Neural progenitor cell (in vitro differentiated cells): ENCODE results near the gene ZNF469. TPM values are rescaled to one million over a fixed set of nuclear protein-coding genes. Genes with fewer than 3 reads are reported as not detected.

Experiments
- DNase-seq: peaks from one replicate; pipeline ENCODE4 v3.0.0-alpha.2; 2016; ENCODE audit warnings: low spot score
- H2AFZ ChIP-seq: fragments of 200-600 bp; sonication (generic); replicated peaks from 2 replicates; pipeline ENCODE4 v1.6.1; 2016; ENCODE audit warnings: antibody characterized with exemption
- H3F3A ChIP-seq: fragments of 200-600 bp; sonication (generic); 2 replicates; pipeline ENCODE4 v1.6.1; 2016; ENCODE audit warnings: antibody characterized with exemption, low read depth
- H3K27ac ChIP-seq: fragments of 200-600 bp; sonication (generic); 2 replicates; pipeline ENCODE4 v1.5.1; 2016; ENCODE audit warnings: mild to moderate bottlenecking
- H3K27me3 ChIP-seq: fragments of 200-600 bp; sonication (generic); 2 replicates; pipeline ENCODE4 v1.6.1; 2016; ENCODE audit warnings: mild to moderate bottlenecking, moderate library complexity
- H3K36me3 ChIP-seq: fragments of 200-600 bp; sonication (generic); 2 replicates; pipeline ENCODE4 v1.5.1; 2016
- H3K4me1 ChIP-seq: fragments of 200-600 bp; sonication (generic); 2 replicates; pipeline ENCODE4 v1.6.1; 2016; ENCODE audit warnings: mixed run types
- H3K4me2 ChIP-seq: fragments of 200-600 bp; sonication (generic); 2 replicates; pipeline ENCODE4 v1.6.1; 2016
- H3K4me3 ChIP-seq: fragments of 200-600 bp; sonication (generic); 2 replicates; pipeline ENCODE4 v1.5.1; 2016
- H3K79me2 ChIP-seq: fragments of 200-600 bp; sonication (generic); 2 replicates; pipeline ENCODE4 v1.6.1; 2016; ENCODE audit warnings: low read depth
- H3K9ac ChIP-seq: fragments of 200-600 bp; sonication (generic); 2 replicates; pipeline ENCODE4 v1.6.1; 2016
- H3K9me3 ChIP-seq: fragments of 200-600 bp; sonication (generic); 2 replicates; pipeline ENCODE4 v1.5.1; 2016; ENCODE audit warnings: low read depth
- H4K20me1 ChIP-seq: fragments of 200-600 bp; sonication (generic); 2 replicates; pipeline ENCODE4 v1.6.1; 2016; ENCODE audit warnings: low read depth
- H3K27ac Mint-ChIP-seq: 3 replicates; pipeline ENCODE4 v1.8.0; 2021; ENCODE audit warnings: mixed read lengths
- H3K27me3 Mint-ChIP-seq: 2 replicates; pipeline ENCODE4 v1.8.0; 2022; ENCODE audit warnings: low read depth, mild to moderate bottlenecking, inconsistent platforms, moderate library complexity, mixed read lengths; ENCODE audit not compliant: insufficient read depth
- H3K36me3 Mint-ChIP-seq: 3 replicates; pipeline ENCODE4 v1.8.0; 2021; ENCODE audit warnings: mixed read lengths
- H3K4me1 Mint-ChIP-seq: 3 replicates; pipeline ENCODE4 v1.8.0; 2021; ENCODE audit warnings: mixed read lengths
- H3K4me3 Mint-ChIP-seq: 3 replicates; pipeline ENCODE4 v1.8.0; 2021; ENCODE audit warnings: mild to moderate bottlenecking, moderate library complexity, mixed read lengths
- H3K9me3 Mint-ChIP-seq: 3 replicates; pipeline ENCODE4 v1.8.0; 2020; ENCODE audit warnings: mixed read lengths
- CTCF ChIP-seq: fragments of 200-600 bp; sonication (generic); IDR thresholded peaks from 2 replicates; pipeline ENCODE4 v1.5.1; 2017; ENCODE audit warnings: antibody characterized with exemption, mild to moderate bottlenecking
- EZH2 ChIP-seq: fragments of 200-600 bp; sonication (generic); IDR thresholded peaks from 2 replicates; pipeline ENCODE4 v1.6.1; 2017; ENCODE audit warnings: antibody characterized with exemption, mild to moderate bottlenecking, moderate library complexity
- EZH2phosphoT487 ChIP-seq: fragments of 200-600 bp; sonication (generic); IDR thresholded peaks from 2 replicates; pipeline ENCODE4 v1.6.1; 2017; ENCODE audit warnings: antibody characterized with exemption
- total RNA-seq: library from RNA; depleted of rRNA; stranded (reverse); fragments of >200 nt; gene quantifications from 2 replicates; pipeline ENCODE4 v1.2.3, GENCODE V29; 2015; ENCODE audit warnings: low replicate concordance

ZNF469 gene
- total RNA-seq, 1 donor from 2014 or later = 0.02 TPM

DNA sequence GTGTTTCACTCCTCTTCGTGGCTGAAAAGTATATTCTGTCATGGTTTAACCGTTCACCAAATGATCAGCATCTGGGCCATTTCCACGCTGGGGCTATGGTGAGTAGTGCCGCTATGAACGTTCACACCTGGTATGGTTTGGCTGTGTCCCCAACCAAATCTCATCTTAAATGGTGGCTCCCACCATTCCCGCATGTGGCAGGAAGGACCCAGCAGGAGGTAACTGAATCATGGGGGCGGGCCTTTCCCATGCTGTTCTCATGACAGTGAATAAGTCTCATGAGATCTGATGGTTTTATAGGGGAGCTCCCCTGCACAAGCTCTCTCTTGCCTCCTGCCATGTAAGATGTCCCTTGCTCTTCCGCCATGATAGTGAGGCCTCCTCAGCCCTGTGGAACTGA, 45.7 kb upstream of the ZNF469 start:
- Mint-ChIP-seq H3K4me1 (no peaks in the 10 kb centered on the region), H3K27me3 (peaks cover 10% of the 10 kb centered on the region), H3K27ac (no peak overlapping the region), H3K4me3 (no peak overlapping the region), H3K9me3 (peaks cover 4% of the 10 kb centered on the region), H3K36me3 (no peaks in the 10 kb centered on the region)
- no peak for DNase-seq
- TF ChIP-seq EZH2phosphoT487 = no peak
- no peak for TF ChIP-seq EZH2
- TF ChIP-seq CTCF = no peak
- H3K4me1 ChIP-seq = no peaks in the 10 kb centered on the region
- no peaks in the 10 kb centered on the region for H4K20me1 ChIP-seq
- H3K4me2 ChIP-seq = no peak overlapping the region
- no peaks in the 10 kb centered on the region for H3K36me3 ChIP-seq
- H3K27me3 ChIP-seq = no peaks in the 10 kb centered on the region
- H3K79me2 ChIP-seq = no peaks in the 10 kb centered on the region
- H3K9ac ChIP-seq = no peak overlapping the region
- H3K4me3 ChIP-seq = no peak overlapping the region
- no peak overlapping the region for H3K27ac ChIP-seq
- peaks cover 8% of the 10 kb centered on the region for H3F3A ChIP-seq
- H3K9me3 ChIP-seq = no peaks in the 10 kb centered on the region
- H2AFZ ChIP-seq = no peak overlapping the region

- Histone ChIP-seq H4K20me1 (no peaks in the 10 kb centered on the region), H2AFZ (no peak overlapping the region)
Measured at GRCh38 chr16:88337538-88337937, 45.2 kb upstream of the ZNF469 start.

GRCh38 chr16:88338111-88338510, 44.6 kb upstream of the ZNF469 start:
- H3K27me3 Mint-ChIP-seq = peaks cover 10% of the 10 kb centered on the region
- H2AFZ ChIP-seq = no peak overlapping the region
- H3K4me3 ChIP-seq = no peak overlapping the region
- TF ChIP-seq CTCF (no peak), EZH2 (no peak), EZH2phosphoT487 (no peak)
- H3K4me2 ChIP-seq = no peak overlapping the region
- no peak overlapping the region for H3K27ac Mint-ChIP-seq
- H3K27ac ChIP-seq = no peak overlapping the region
- no peaks in the 10 kb centered on the region for H3K9me3 ChIP-seq
- H3K27me3 ChIP-seq = no peaks in the 10 kb centered on the region
- no peaks in the 10 kb centered on the region for H3K4me1 Mint-ChIP-seq
- no peak overlapping the region for H3K4me3 Mint-ChIP-seq
- no peak for DNase-seq
- no peaks in the 10 kb centered on the region for H3K36me3 Mint-ChIP-seq
- H3K4me1 ChIP-seq = no peaks in the 10 kb centered on the region
- H3K9ac ChIP-seq = no peak overlapping the region
- H3K36me3 ChIP-seq = no peaks in the 10 kb centered on the region
- peaks cover 5% of the 10 kb centered on the region for H3K9me3 Mint-ChIP-seq
- no peaks in the 10 kb centered on the region for H3K79me2 ChIP-seq
- peaks cover 8% of the 10 kb centered on the region for H3F3A ChIP-seq
- no peaks in the 10 kb centered on the region for H4K20me1 ChIP-seq

More at GRCh38 chr16:88337538-88337937, 45.2 kb upstream of the ZNF469 start:
- Histone ChIP-seq H3K79me2 (no peaks in the 10 kb centered on the region), H3K27me3 (no peaks in the 10 kb centered on the region), H3K27ac (no peak overlapping the region), H3K4me1 (no peaks in the 10 kb centered on the region), H3F3A (peaks cover 8% of the 10 kb centered on the region), H3K9ac (no peak overlapping the region), H3K36me3 (no peaks in the 10 kb centered on the region), H3K4me2 (no peak overlapping the region), H3K4me3 (no peak overlapping the region), H3K9me3 (no peaks in the 10 kb centered on the region)
- no peak for TF ChIP-seq EZH2phosphoT487
- no peak for DNase-seq
- peaks cover 10% of the 10 kb centered on the region for H3K27me3 Mint-ChIP-seq
- no peak overlapping the region for H3K27ac Mint-ChIP-seq
- H3K4me1 Mint-ChIP-seq = no peaks in the 10 kb centered on the region
- no peak overlapping the region for H3K4me3 Mint-ChIP-seq
- peaks cover 4% of the 10 kb centered on the region for H3K9me3 Mint-ChIP-seq
- H3K36me3 Mint-ChIP-seq = no peaks in the 10 kb centered on the region

- Histone ChIP-seq H4K20me1 (no peaks in the 10 kb centered on the region), H3K4me1 (no peaks in the 10 kb centered on the region), H3K4me2 (no peak overlapping the region), H2AFZ (no peak overlapping the region), H3K4me3 (no peak overlapping the region), H3K27me3 (no peaks in the 10 kb centered on the region), H3K36me3 (no peaks in the 10 kb centered on the region), H3K9me3 (no peaks in the 10 kb centered on the region), H3K9ac (no peak overlapping the region), H3F3A (peaks cover 8% of the 10 kb centered on the region), H3K27ac (no peak overlapping the region), H3K79me2 (no peaks in the 10 kb centered on the region)
- no peaks in the 10 kb centered on the region for H3K36me3 Mint-ChIP-seq
- H3K4me3 Mint-ChIP-seq = no peak overlapping the region
- no peak for DNase-seq
- peaks cover 10% of the 10 kb centered on the region for H3K27me3 Mint-ChIP-seq
- H3K4me1 Mint-ChIP-seq = no peaks in the 10 kb centered on the region
- H3K9me3 Mint-ChIP-seq = peaks cover 10% of the 10 kb centered on the region
- H3K27ac Mint-ChIP-seq = no peak overlapping the region
- TF ChIP-seq CTCF (no peak), EZH2phosphoT487 (no peak), EZH2 (no peak)
Measured at GRCh38 chr16:88338896-88339295, 43.9 kb upstream of the ZNF469 start.
